Measurements from ENCODE around the gene ADGRD1. TPM values are rescaled to one million over a fixed set of nuclear protein-coding genes. Genes with fewer than 3 reads are reported as not detected.

The ADGRD1 gene
- total RNA-seq, 1 donor from 2014 or later, result 108 TPM

DNA sequence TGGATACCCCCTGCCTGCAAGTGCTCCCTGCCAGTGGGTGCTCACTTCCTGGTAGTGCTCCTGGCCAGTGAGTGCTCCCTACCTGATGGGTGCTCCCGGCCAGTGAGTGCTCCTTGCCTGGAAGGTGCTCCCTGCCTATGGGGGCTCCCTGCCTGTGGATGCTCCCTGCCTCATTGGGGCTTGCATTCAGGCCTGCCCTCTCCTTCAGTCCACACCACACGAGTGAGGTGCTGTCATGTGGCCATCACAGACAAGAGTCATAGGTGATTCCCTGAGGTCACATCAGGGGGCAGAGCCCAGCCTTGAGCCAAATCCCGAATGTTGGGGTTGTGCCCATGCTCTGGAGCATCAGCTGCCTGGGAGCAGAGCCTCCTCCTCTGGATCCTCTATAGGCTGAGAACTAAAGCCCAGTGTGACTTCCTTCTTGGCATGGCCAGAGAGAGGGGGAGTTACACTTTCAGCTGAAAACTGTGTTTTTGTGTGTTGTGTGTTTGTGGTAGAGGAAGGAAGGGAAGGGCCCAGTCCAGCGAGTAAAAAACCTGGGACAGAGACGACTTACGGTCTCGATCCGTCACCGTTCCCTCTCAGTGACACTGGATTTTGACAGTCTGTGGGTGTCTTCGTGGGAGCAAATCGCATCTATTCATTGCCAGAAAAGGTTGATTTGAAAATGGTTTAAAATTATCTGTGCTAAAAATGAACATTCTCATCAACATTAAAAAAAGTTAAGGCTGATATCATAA, 136.0 kb downstream of the ADGRD1 start:
- Histone ChIP-seq H3K4me1 (peaks cover 4% of the 10 kb centered on the region), H3K4me3 (no peak overlapping the region), H3K36me3 (peaks cover 33% of the 10 kb centered on the region), H3K27me3 (ENCODE audit: low read depth) (no peaks in the 10 kb centered on the region), H3K27ac (no peak overlapping the region), H3K9me3 (no peaks in the 10 kb centered on the region)
- TF ChIP-seq, protein P1, sequence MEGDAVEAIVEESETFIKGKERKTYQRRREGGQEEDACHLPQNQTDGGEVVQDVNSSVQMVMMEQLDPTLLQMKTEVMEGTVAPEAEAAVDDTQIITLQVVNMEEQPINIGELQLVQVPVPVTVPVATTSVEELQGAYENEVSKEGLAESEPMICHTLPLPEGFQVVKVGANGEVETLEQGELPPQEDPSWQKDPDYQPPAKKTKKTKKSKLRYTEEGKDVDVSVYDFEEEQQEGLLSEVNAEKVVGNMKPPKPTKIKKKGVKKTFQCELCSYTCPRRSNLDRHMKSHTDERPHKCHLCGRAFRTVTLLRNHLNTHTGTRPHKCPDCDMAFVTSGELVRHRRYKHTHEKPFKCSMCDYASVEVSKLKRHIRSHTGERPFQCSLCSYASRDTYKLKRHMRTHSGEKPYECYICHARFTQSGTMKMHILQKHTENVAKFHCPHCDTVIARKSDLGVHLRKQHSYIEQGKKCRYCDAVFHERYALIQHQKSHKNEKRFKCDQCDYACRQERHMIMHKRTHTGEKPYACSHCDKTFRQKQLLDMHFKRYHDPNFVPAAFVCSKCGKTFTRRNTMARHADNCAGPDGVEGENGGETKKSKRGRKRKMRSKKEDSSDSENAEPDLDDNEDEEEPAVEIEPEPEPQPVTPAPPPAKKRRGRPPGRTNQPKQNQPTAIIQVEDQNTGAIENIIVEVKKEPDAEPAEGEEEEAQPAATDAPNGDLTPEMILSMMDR (IDR thresholded peaks at IDR 0.05), result no peak
- peak; percentile 14 for DNase-seq
- intact Hi-C loops (cut with DNase I), result no loop called here
- ATAC-seq, result no peak

DNA sequence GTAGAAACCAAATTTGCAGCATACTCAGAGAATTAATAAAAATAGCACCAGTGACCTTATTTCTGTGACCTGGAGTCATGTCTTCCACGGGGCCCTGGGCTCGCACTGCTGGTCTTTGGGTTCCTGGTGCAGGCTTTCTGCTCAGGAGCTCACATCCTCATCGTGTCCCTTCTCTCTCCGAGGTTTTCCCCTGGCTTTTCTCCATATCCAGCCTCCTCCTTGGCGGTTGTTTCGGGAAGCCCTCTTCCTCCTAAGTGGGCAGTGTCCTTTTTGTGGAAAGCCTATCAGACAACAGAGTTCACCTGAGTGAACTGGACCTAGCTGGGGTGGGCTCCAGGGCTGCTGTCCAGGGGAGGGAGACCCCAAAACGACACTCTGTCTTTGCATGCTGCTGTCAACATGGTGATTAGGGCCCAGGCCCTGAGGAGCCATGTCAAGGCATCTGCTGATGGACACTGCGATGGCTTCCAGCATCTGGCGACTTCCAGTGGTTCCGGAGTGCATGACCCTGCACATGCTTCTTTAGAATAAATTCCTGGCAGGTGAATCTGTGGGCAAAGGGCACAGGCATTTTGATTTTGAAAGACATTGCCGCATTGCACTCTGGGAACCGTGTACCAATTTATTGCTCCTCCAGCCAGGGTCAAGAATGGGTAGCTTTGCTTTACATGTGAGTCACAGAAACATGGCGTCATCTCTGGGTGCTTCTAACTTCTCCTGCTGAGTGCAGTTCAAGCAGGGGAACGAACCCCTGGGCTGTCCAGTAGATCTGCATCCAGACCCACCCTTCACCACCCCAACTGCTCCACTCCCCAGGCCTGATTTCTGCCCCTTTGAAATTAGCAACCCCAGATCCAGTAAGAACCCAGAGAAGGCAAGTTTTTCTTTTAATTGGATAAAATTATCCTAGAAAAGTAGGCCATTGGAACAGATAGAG, 136.8 kb downstream of the ADGRD1 start:
- no peak overlapping the region for H3K27ac ChIP-seq
- no peaks in the 10 kb centered on the region for H3K27me3 ChIP-seq (ENCODE audit: low read depth)
- H3K4me3 ChIP-seq, result no peak overlapping the region
- TF ChIP-seq, protein P1 (IDR thresholded peaks at IDR 0.05), result no peak
- intact Hi-C loops (cut with DNase I), result no loop called here
- peaks cover 25% of the 10 kb centered on the region for H3K36me3 ChIP-seq
- H3K4me1 ChIP-seq, result peaks cover 4% of the 10 kb centered on the region
- peak; percentile 19 for DNase-seq
- ATAC-seq, result no peak
- no peaks in the 10 kb centered on the region for H3K9me3 ChIP-seq

DNA sequence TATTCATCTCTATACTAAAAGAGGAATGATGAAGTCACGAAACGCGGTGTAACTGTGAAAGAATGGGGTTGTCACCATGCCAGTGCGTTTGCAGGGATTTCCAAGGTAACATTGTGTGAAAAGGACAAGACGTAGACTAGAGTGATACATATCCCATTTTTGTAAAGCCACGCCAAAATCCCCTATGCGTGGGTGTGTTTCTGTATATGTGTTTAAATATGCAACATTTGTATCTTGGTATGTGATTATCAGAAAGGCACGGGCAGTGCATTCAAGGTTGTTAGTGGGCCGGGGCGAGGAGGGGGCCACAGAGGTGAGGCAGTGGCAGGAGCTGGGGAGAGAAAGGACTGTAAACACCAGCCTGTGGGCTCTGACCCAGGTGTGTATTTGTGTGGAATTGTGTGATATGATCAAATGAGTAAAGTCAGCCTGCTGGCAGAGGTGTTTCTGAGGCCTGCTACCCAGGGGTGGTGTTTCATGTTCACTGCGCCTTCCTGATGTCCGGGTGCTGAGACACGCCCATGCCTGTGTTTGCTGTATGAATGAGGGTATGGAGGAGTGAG, 137.8 kb downstream of the ADGRD1 start:
- TF ChIP-seq, protein P1 (IDR thresholded peaks at IDR 0.05), result no peak
- Histone ChIP-seq H3K4me1 (peaks cover 4% of the 10 kb centered on the region), H3K27ac (no peak overlapping the region), H3K4me3 (no peak overlapping the region), H3K9me3 (no peaks in the 10 kb centered on the region), H3K36me3 (peaks cover 23% of the 10 kb centered on the region), H3K27me3 (ENCODE audit: low read depth) (no peaks in the 10 kb centered on the region)
- DNase-seq (peak; percentile 7), ATAC-seq (no peak)
- intact Hi-C loops (cut with DNase I), result no loop called here

DNA sequence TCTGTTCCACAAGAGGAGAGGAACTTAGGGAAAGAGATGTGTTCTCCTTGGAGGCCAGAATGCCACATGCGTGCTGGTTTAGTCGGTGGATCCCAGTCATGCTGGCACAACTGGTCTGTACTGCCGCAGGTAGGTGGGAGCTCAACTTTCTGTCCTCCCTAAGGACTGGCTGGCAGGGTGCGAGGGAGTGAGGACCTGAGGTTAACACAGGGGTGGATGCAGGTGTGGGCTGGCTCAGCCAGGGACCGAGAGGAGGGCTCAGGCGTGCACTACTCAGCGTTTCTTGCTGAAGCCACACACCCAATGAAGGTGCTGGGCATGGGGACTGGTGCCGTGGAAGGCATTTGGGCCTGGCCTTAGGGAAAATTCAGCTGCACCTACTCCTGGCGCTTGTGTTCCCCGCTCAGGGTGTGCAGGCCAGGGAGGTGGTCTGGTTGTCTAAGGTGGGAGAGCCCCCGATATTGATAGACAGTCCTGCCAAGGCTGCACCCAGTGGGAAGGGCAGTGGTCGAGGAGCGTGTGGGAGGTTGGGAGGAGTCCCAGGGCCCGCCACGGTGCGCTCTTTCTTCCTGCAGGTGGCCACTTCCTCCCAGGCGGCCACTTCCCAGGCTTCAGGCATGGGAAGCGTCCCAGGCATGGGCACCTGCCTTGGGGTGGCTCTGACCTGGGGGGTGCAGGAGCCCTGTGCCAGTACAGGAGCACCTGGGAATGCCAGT, 138.4 kb downstream of the ADGRD1 start:
- peak; percentile 30 for DNase-seq
- intact Hi-C loops (cut with DNase I), result no loop called here
- Histone ChIP-seq H3K4me3 (no peak overlapping the region), H3K27me3 (ENCODE audit: low read depth) (no peaks in the 10 kb centered on the region), H3K4me1 (peaks cover 4% of the 10 kb centered on the region), H3K9me3 (no peaks in the 10 kb centered on the region), H3K36me3 (peaks cover 16% of the 10 kb centered on the region), H3K27ac (no peak overlapping the region)
- TF ChIP-seq, protein P1 (IDR thresholded peaks at IDR 0.05), result no peak
- no peak for ATAC-seq

All from lower lobe of right lung (tissue), 2 donors.